OCI-LY7 (cell line): ENCODE measurements around the gene MAP3K2.

ENCODE experiments used
- EZH2phosphoT487 ChIP-seq: fragments of 200-600 bp; sonication (generic); IDR thresholded peaks from 2 replicates; pipeline ENCODE4 v1.6.1; 2018; ENCODE audit warnings: low read depth, borderline replicate concordance, mild to moderate bottlenecking, mixed run types, antibody characterized with exemption, low read length, moderate library complexity, mixed read lengths
- TF ChIP-seq, protein P1 (sequence below): fragments of 200-600 bp; sonication (generic); conservative IDR thresholded peaks from 2 replicates; pipeline ENCODE4 v1.5.1; 2014; ENCODE audit warnings: mild to moderate bottlenecking, antibody characterized with exemption, low read length, moderate library complexity, mixed read lengths

DNA sequence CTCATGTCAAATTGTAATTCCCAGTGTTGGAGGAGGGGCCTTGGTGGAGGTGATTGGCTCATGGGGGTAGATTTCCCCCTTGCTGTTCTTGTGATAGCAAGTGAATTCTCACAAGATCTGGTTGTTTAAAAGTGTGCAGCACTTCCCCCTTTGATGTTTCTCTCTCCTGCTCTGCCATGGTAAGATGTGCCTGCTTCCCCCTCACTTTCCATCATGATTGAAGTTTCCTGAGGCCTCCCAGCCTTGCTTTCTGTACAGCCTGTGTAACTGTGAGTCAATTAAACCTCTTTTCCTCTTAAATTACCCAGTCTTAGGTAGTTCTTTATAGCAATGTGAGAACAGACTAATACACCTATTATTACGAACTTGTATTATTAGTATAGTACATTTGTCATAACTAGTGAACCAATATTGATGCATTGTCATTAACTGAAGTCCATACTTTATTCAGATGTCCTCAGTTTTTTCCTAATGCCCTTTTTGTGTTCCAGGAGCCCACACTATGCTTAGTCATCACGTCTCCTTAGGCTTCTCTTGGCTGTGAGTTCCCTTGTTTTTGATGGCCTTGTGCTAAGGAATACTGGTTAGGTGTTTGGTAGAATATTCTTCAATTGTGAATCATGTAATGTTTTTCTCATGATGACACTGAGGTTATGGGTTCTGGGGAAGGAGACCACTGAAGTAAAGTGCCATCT lies 4.5 kb upstream of the MAP3K2 start:
- TF ChIP-seq, protein P1, sequence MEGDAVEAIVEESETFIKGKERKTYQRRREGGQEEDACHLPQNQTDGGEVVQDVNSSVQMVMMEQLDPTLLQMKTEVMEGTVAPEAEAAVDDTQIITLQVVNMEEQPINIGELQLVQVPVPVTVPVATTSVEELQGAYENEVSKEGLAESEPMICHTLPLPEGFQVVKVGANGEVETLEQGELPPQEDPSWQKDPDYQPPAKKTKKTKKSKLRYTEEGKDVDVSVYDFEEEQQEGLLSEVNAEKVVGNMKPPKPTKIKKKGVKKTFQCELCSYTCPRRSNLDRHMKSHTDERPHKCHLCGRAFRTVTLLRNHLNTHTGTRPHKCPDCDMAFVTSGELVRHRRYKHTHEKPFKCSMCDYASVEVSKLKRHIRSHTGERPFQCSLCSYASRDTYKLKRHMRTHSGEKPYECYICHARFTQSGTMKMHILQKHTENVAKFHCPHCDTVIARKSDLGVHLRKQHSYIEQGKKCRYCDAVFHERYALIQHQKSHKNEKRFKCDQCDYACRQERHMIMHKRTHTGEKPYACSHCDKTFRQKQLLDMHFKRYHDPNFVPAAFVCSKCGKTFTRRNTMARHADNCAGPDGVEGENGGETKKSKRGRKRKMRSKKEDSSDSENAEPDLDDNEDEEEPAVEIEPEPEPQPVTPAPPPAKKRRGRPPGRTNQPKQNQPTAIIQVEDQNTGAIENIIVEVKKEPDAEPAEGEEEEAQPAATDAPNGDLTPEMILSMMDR = no peak
- no peak for TF ChIP-seq EZH2phosphoT487
